Measurements from ENCODE around the gene PSMC6. TPM values are rescaled to one million over a fixed set of nuclear protein-coding genes. Genes with fewer than 3 reads are reported as not detected.

Gene PSMC6
- total RNA-seq, 1 experiment from 2014 or later = 189 TPM

Other genes starting within 250 kb of the PSMC6 start
- gene TXNDC16, start 154.7 kb upstream of the PSMC6 start, total RNA-seq (2014; rRNA removed; shearing (Covaris generic)) = 7.1 and 12.1 TPM in 2 replicates
- 4.4 TPM in 2 replicates for gene GPR137C, start 154.4 kb upstream of the PSMC6 start, total RNA-seq (2014; rRNA removed; shearing (Covaris generic))
- gene ERO1A, start 11.6 kb upstream of the PSMC6 start, total RNA-seq (2014; rRNA removed; shearing (Covaris generic)) = 60.7 and 106 TPM in 2 replicates
- 17.0 and 17.7 TPM in 2 replicates for gene STYX, start 23.0 kb downstream of the PSMC6 start, total RNA-seq (2014; rRNA removed; shearing (Covaris generic))
- gene GNPNAT1, start 84.4 kb downstream of the PSMC6 start, total RNA-seq (2014; rRNA removed; shearing (Covaris generic)) = 16.5 and 40.7 TPM in 2 replicates
- 64.2 and 80.1 TPM in 2 replicates for gene FERMT2, start 243.8 kb downstream of the PSMC6 start, total RNA-seq (2014; rRNA removed; shearing (Covaris generic))

Data from M059J (cell line).